Choroid plexus epithelial cell (primary cell): ENCODE measurements around the gene CTH.
"Not testable (repeated sequence)": the region's sequence is repeated elsewhere in the genome, so short reads cannot be mapped to it uniquely, and the experiment has no call there.

Experiments used
- DNase-seq: peaks from one replicate; pipeline ENCODE4 v3.0.0-alpha.2; 2010; ENCODE audit warnings: low read depth
- H3K4me3 ChIP-seq: 2 replicates; pipeline ENCODE4 v1.5.1; 2011; ENCODE audit warnings: low read depth, mild to moderate bottlenecking, control low read depth, low read length, moderate library complexity
- TF ChIP-seq, protein P1 (sequence below): conservative IDR thresholded peaks from 2 replicates; pipeline ENCODE4 v1.5.1; 2011; ENCODE audit warnings: low read depth, mild to moderate bottlenecking, control low read depth, inconsistent platforms, low read length, moderate library complexity

Gene CTH

DNA sequence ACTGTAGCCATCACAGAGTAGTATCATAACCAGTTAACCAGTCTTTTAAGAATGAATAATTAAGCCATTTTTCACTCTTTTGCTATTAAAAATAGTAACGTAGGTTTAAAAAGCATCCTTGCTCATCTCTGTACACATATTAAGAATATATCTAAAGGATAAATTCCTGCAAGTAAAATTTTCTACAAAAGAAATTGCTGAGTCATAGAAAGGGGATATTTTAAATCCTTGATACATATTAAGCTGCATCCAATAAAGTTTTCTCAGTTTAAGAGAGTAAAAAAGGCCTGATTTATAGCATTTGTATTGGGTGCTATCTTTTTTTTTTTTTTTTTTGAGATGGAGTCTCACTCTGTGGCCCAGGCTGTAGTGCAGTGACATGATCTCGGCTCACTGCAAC is 1.9 kb upstream of the CTH start:
- TF ChIP-seq, protein P1, sequence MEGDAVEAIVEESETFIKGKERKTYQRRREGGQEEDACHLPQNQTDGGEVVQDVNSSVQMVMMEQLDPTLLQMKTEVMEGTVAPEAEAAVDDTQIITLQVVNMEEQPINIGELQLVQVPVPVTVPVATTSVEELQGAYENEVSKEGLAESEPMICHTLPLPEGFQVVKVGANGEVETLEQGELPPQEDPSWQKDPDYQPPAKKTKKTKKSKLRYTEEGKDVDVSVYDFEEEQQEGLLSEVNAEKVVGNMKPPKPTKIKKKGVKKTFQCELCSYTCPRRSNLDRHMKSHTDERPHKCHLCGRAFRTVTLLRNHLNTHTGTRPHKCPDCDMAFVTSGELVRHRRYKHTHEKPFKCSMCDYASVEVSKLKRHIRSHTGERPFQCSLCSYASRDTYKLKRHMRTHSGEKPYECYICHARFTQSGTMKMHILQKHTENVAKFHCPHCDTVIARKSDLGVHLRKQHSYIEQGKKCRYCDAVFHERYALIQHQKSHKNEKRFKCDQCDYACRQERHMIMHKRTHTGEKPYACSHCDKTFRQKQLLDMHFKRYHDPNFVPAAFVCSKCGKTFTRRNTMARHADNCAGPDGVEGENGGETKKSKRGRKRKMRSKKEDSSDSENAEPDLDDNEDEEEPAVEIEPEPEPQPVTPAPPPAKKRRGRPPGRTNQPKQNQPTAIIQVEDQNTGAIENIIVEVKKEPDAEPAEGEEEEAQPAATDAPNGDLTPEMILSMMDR = no peak
- no peak for DNase-seq

GRCh38 chr1:70411360-70411844 is 334 bp downstream of the CTH start:
- DNase-seq = peak; percentile 58
- H3K4me3 ChIP-seq = peak overlapping the region; percentile 92
- TF ChIP-seq, protein P1 = no peak

More for the DNA sequence above, 1.9 kb upstream of the CTH start:
- no peak overlapping the region for H3K4me3 ChIP-seq

- TF ChIP-seq, protein P1 = no peak
- no peak for DNase-seq
- no peak overlapping the region for H3K4me3 ChIP-seq
These were observed 4.8 kb downstream of the CTH start for GRCh38 chr1:70415882-70416281.

- not testable (repeated sequence) for H3K4me3 ChIP-seq, DNase-seq
These were observed 8.1 kb downstream of the CTH start for GRCh38 chr1:70418973-70419734.

DNA sequence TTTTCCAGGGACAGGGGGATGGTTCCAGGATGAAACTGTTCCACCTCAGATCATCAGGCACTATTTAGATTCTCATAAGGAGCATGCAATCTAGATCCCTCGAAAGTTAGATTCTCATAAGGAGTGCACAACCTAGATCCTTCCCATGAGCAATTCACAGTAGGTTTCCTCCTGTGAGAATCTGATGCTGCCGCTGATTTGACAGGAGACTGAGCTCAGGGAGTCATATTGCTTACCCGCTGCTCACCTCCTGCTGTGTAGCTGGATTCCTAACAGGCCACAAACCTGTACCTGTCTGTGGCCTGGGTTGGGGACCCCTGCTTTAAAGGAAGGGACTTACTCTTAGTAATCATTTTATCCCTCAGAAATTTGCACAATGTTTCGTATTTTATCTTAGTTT is 9.3 kb downstream of the CTH start:
- peak; percentile 48 for DNase-seq
- H3K4me3 ChIP-seq = no peak overlapping the region
- TF ChIP-seq, protein P1 = no peak

DNA sequence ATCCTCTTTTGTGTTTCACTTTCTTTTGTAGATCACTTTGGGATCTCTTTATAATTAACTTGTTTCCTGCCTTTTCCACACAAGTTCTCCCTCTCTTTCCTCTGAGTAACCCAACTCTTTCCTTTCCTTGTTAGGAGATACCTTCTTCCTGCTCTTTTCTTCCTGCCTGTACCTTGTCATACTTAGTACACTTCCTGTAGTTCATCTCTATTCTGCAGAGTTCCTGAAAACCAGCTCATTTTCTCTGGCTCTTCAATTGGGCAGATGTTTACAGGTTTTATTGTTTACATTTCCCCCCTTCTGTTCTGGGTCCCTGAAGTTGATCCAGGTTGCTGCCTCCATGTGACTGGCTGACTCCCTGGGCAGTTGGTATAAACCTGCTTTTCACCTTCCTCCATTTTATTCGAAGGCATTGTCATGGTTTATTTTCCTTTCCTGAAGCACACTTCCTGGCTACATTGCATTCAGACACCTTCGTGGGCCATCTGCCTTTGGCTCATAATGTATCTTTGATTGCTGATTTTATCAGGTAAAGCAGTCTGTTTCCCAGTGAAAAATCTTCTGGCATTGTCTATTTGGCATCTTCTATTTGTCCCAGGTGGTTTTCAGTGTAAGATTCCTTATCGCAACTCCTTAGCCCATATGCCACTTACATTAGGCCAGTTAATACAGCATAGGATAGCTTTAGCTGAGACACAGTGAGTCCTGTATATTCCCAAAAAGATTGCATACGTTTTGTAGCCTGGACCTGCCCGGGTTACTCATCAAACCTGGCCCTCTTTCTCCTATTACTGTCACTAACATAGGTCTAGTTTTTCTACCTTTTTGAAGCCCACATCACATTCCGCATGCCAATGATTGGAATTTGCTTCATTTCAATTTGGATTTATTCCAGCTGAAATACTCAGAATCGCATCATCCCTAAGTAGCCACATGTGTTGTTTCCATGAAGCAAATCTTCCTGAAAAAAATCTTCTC is 15.4 kb downstream of the CTH start:
- DNase-seq = no peak
- TF ChIP-seq, protein P1 = no peak
- no peak overlapping the region for H3K4me3 ChIP-seq

GRCh38 chr1:70427976-70428375 is 16.9 kb downstream of the CTH start:
- H3K4me3 ChIP-seq = no peak overlapping the region
- TF ChIP-seq, protein P1 = no peak
- DNase-seq = peak; percentile 66
